ENCODE measurements around the gene EGFLAM.

DNA sequence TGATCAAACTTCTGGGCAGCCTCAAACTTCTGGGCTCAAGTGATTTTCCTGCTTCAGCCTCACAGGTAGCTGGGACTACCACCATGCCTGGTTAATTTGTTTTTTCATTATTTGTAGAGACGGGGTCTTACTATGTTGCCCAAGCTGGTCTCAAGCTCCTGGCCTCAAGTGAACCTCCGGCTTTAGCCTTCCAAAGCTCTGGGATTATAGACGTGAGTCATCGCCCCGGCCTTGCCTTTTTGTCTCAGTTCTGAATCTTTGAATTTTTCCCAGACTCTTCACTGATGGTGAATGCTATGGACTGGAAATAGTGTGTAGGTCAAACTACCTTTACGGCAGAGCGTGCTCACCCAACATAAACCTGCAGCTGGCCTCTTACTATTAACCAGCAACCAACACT, 32.3 kb upstream of the EGFLAM start:
- TF ChIP-seq ZNF174 (CRISPR knock-in tag; IDR thresholded peaks at IDR 0.05) (no peak), GATAD2B (IDR thresholded peaks at IDR 0.05; ENCODE audit: borderline replicate concordance) (no peak), ZNF449 (CRISPR knock-in tag; IDR thresholded peaks at IDR 0.05) (no peak), RFX1 (IDR thresholded peaks at IDR 0.05) (no peak)
- TF ChIP-seq, protein P1, sequence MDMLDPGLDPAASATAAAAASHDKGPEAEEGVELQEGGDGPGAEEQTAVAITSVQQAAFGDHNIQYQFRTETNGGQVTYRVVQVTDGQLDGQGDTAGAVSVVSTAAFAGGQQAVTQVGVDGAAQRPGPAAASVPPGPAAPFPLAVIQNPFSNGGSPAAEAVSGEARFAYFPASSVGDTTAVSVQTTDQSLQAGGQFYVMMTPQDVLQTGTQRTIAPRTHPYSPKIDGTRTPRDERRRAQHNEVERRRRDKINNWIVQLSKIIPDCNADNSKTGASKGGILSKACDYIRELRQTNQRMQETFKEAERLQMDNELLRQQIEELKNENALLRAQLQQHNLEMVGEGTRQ (CRISPR knock-in tag; IDR thresholded peaks at IDR 0.05) = no peak

Measured in K562 (cell line).